OCI-LY7 (cell line): ENCODE data around the gene ECE1. TPM values are rescaled to one million over a fixed set of nuclear protein-coding genes. Genes with fewer than 3 reads are reported as not detected.

ENCODE experiments used
- BruUV-seq: library from RNA; stranded (reverse); fragments of 400-500 nt; replicated peaks from 2 replicates; lab custom pipeline; 2021; lab: Mats Ljungman, UMichigan
- CTCF ChIA-PET: fragments of 300-600 bp; sonication (Branson Sonifier 250); formaldehyde crosslinking; loops from one replicate; lab custom pipeline; 2022; ENCODE audit warnings: antibody characterized with exemption; ENCODE audit not compliant: unreplicated experiment; lab: Charles Lee
- POLR2A ChIA-PET: fragments of 300-600 bp; sonication (Branson Sonifier 250); formaldehyde crosslinking; loops from one replicate; lab custom pipeline; 2022; ENCODE audit warnings: antibody characterized with exemption; lab: Charles Lee
- DNase-seq: peaks from one replicate; pipeline ENCODE4 v3.0.0-alpha.2; 2015; ENCODE audit warnings: low spot score
- H2AFZ ChIP-seq: fragments of 200-600 bp; sonication (generic), shearing (Covaris generic); 2 replicates; pipeline ENCODE4 v1.6.1; 2014; ENCODE audit warnings: mild to moderate bottlenecking, antibody characterized with exemption, low read length, moderate library complexity
- H3K27ac ChIP-seq: fragments of 200-600 bp; sonication (generic); 2 replicates; pipeline ENCODE4 v1.5.1; 2014; ENCODE audit warnings: mixed run types, low read depth, mild to moderate bottlenecking, moderate library complexity, low read length, inconsistent platforms; ENCODE audit not compliant: poor library complexity, severe bottlenecking
- H3K36me3 ChIP-seq: fragments of 200-600 bp; sonication (generic); 2 replicates; pipeline ENCODE4 v1.6.1; 2014; ENCODE audit warnings: mild to moderate bottlenecking, antibody characterized with exemption, low read length, moderate library complexity, mixed read lengths; ENCODE audit not compliant: insufficient read depth
- H3K4me1 ChIP-seq: fragments of 200-600 bp; sonication (generic); 2 replicates; pipeline ENCODE4 v1.5.1; 2014; ENCODE audit warnings: mild to moderate bottlenecking, low read length; ENCODE audit not compliant: insufficient read depth, poor library complexity, severe bottlenecking
- H3K4me2 ChIP-seq: fragments of 200-600 bp; sonication (generic); 2 replicates; pipeline ENCODE4 v1.6.1; 2014; ENCODE audit warnings: mild to moderate bottlenecking, low read length
- H3K4me3 ChIP-seq: fragments of 200-600 bp; sonication (generic); 2 replicates; pipeline ENCODE4 v1.5.1; 2014; ENCODE audit warnings: mild to moderate bottlenecking, low read depth, low read length; ENCODE audit not compliant: poor library complexity, severe bottlenecking
- H3K79me2 ChIP-seq: fragments of 200-600 bp; sonication (generic); 2 replicates; pipeline ENCODE4 v1.6.1; 2016; ENCODE audit warnings: low read depth, mild to moderate bottlenecking, low read length, moderate library complexity, mixed read lengths; ENCODE audit not compliant: insufficient read depth
- H3K9me2 ChIP-seq: fragments of 200-600 bp; sonication (generic); 2 replicates; pipeline ENCODE4 v1.6.1; 2016; ENCODE audit warnings: mild to moderate bottlenecking, low read length, mixed read lengths; ENCODE audit not compliant: insufficient read depth
- H3K9me3 ChIP-seq: fragments of 200-600 bp; sonication (generic); 2 replicates; pipeline ENCODE4 v1.6.1; 2014; ENCODE audit warnings: mild to moderate bottlenecking, mixed run types, low read length, mixed read lengths
- H4K20me1 ChIP-seq: fragments of 200-600 bp; sonication (generic); 2 replicates; pipeline ENCODE4 v1.6.1; 2014; ENCODE audit warnings: mild to moderate bottlenecking, antibody characterized with exemption, low read length, moderate library complexity, mixed read lengths; ENCODE audit not compliant: insufficient read depth
- EZH2phosphoT487 ChIP-seq: fragments of 200-600 bp; sonication (generic); IDR thresholded peaks from 2 replicates; pipeline ENCODE4 v1.6.1; 2018; ENCODE audit warnings: low read depth, borderline replicate concordance, mild to moderate bottlenecking, mixed run types, antibody characterized with exemption, low read length, moderate library complexity, mixed read lengths
- intact Hi-C: fragments of 100-400 bp; cut with micrococcal nuclease; formaldehyde crosslinking; loops from one replicate; pipeline ENCODE4 v1.10.0; 2022; ENCODE audit not compliant: unreplicated experiment
- total RNA-seq, 2 experiments: library from RNA; depleted of rRNA in 1 of 2; stranded (reverse); fragments of >200 nt in 1 of 2; shearing (Covaris generic) in 1 of 2; gene quantifications; 2 replicates each; pipeline ENCODE4 v1.2.3, GENCODE V29; 2014 to 2022
- TF ChIP-seq, protein P1 (sequence below): fragments of 200-600 bp; sonication (generic); conservative IDR thresholded peaks from 2 replicates; pipeline ENCODE4 v1.5.1; 2014; ENCODE audit warnings: mild to moderate bottlenecking, antibody characterized with exemption, low read length, moderate library complexity, mixed read lengths

ECE1 gene
- total RNA-seq, 2 experiments from 2014 or later = 20.0 to 32.8 TPM

- Histone ChIP-seq H3K4me2 (peak within 1 kb of the TSS; percentile 89), H3K36me3 (peaks cover 12% of the 10 kb centered on the region), H3K79me2 (peaks cover 32% of the 10 kb centered on the region), H3K27ac (peak within 1 kb of the TSS; percentile 61), H4K20me1 (peaks cover 20% of the 10 kb centered on the region), H3K9me2 (no peaks in the 10 kb centered on the region), H2AFZ (peak within 1 kb of the TSS; percentile 84; the same call in 1 of the 2 replicates), H3K9me3 (no peaks in the 10 kb centered on the region), H3K4me1 (peaks cover 18% of the 10 kb centered on the region), H3K4me3 (peak within 1 kb of the TSS; percentile 98)
- intact Hi-C loops = no loop called here
- DNase-seq = peak; percentile 98
- BruUV-seq = no TSS peak
- ChIA-PET CTCF (no interaction called here), POLR2A (interaction anchor here (0.6 to 0.7 kb wide), 2 partner anchors 205 to 516 kb away, joined by 3 to 4 read pairs; partner anchors contain the start of gene DDOST)
- no peak for TF ChIP-seq EZH2phosphoT487
- TF ChIP-seq, protein P1, sequence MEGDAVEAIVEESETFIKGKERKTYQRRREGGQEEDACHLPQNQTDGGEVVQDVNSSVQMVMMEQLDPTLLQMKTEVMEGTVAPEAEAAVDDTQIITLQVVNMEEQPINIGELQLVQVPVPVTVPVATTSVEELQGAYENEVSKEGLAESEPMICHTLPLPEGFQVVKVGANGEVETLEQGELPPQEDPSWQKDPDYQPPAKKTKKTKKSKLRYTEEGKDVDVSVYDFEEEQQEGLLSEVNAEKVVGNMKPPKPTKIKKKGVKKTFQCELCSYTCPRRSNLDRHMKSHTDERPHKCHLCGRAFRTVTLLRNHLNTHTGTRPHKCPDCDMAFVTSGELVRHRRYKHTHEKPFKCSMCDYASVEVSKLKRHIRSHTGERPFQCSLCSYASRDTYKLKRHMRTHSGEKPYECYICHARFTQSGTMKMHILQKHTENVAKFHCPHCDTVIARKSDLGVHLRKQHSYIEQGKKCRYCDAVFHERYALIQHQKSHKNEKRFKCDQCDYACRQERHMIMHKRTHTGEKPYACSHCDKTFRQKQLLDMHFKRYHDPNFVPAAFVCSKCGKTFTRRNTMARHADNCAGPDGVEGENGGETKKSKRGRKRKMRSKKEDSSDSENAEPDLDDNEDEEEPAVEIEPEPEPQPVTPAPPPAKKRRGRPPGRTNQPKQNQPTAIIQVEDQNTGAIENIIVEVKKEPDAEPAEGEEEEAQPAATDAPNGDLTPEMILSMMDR = no peak
These were observed 113.4 kb downstream of the ECE1 start, which contains the start of gene EIF4G3 for GRCh38 chr1:21176586-21177555. TSS of gene EIF4G3 (minus strand) at chr1:21176897. CDS start at chr1:21002742, 174,155 bp downstream.

- H2AFZ ChIP-seq = peak overlapping the region; percentile 20; the same call in 1 of the 2 replicates
- CTCF ChIA-PET = no interaction called here
These were observed 114.3 kb downstream of the ECE1 start for GRCh38 chr1:21175670-21176581.

More at GRCh38 chr1:21175670-21176581, 114.3 kb downstream of the ECE1 start:
- Histone ChIP-seq H4K20me1 (peaks cover 24% of the 10 kb centered on the region), H3K4me2 (peak overlapping the region; percentile 89), H3K9me2 (no peaks in the 10 kb centered on the region), H3K4me3 (peak overlapping the region; percentile 98), H3K9me3 (no peaks in the 10 kb centered on the region), H3K27ac (peak overlapping the region; percentile 51), H3K4me1 (peaks cover 18% of the 10 kb centered on the region), H3K79me2 (peaks cover 41% of the 10 kb centered on the region), H3K36me3 (peaks cover 13% of the 10 kb centered on the region)
- BruUV-seq = no TSS peak
- TF ChIP-seq, protein P1 = no peak
- no peak for TF ChIP-seq EZH2phosphoT487
- POLR2A ChIA-PET = interaction anchor here (0.9 kb wide), 1 partner anchor 8 kb away, joined by 3 read pairs; no protein-coding TSS in a partner anchor
- intact Hi-C loops = no loop called here
- peak; percentile 39 for DNase-seq
